Measurements from ENCODE around the gene BTBD3.

Gene BTBD3

DNA sequence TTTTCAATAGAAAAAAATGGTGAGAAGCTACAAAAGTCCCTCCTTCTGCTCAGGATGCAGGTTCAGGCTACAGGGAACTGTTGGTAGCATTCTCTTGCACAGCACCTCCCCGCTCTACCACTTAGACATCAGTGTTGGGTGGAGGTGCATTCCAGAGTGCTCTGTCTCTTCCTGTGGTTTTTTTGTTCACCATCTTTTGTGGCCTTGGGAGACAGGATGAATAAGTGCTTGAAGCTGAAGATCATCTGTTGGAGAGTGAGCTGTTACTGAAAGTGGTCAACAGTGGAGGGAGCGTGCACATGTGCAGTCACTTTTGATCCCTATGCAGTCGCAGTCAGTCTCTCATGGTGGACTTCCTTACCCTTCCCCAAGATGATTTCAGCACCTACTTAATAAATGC is 16.6 kb upstream of the BTBD3 start:
- Histone ChIP-seq H3K4me3 (ENCODE audit: low read length) (no peak overlapping the region), H2AFZ (ENCODE audit: low read depth, low read length) (no peak overlapping the region), H3K4me1 (ENCODE audit: insufficient read depth, low read length) (peaks cover 11% of the 10 kb centered on the region), H3K27me3 (ENCODE audit: insufficient read depth, low read length) (no peaks in the 10 kb centered on the region), H3K9me3 (ENCODE audit: low read length) (peaks cover 5% of the 10 kb centered on the region), H3K36me3 (ENCODE audit: insufficient read depth, low read length) (peaks cover 2% of the 10 kb centered on the region)

DNA sequence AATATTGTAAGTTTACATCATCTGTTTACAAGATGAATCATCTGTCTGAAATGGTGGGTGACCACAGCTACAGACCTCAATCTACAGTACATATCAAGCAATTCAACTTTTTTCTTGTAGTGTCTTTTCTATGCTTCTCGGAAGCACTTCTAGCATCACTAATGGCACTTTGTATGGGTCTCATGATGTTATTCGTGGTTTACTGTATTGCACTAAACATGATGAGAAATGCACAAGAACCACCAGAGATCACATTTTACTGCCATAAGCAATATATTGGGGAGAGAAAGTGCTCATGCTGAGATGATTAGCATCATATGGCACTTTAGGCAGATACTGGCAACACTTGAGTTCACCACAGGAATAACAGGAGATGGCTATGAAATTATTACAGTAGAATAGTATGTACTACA is 15.4 kb upstream of the BTBD3 start:
- Histone ChIP-seq H2AFZ (ENCODE audit: low read depth, low read length) (no peak overlapping the region), H3K36me3 (ENCODE audit: insufficient read depth, low read length) (peaks cover 2% of the 10 kb centered on the region), H3K9me3 (ENCODE audit: low read length) (peaks cover 5% of the 10 kb centered on the region), H3K4me3 (ENCODE audit: low read length) (no peak overlapping the region), H3K27me3 (ENCODE audit: insufficient read depth, low read length) (no peaks in the 10 kb centered on the region), H3K4me1 (ENCODE audit: insufficient read depth, low read length) (peaks cover 11% of the 10 kb centered on the region)

DNA sequence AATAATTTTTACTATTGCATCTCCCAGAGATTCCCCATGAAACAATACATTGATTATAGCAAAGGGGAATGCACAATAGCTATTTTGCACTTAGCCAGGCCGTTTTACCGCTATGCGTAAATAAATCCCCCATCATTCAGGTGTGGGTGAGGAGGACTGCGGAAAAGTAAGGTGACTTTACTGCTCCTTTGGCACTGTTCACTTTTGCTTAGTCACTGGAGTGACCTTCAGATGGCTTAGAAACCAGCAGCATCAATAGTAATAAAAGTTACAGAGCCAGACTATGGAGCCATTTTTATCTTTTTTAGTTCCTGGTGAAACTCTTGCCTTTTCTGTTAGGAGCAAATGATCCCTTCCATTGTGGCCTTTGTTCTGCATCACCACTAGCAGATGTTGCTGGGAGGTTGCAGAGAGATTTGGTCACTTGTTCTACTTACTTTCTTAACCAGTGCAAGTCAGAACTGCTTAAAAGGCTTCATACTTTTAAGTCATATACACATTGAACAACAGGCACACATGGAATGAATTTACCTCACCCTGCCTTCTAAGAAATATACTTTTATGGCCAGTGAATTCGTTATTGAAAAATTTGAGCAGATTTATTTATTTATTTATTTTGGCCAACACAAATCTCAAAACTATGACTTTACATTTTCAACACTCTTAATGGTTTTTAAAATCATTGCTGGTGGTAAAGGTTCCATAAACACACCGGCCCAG is 12.1 kb upstream of the BTBD3 start:
- Histone ChIP-seq H3K36me3 (ENCODE audit: insufficient read depth, low read length) (peaks cover 2% of the 10 kb centered on the region), H3K27me3 (ENCODE audit: insufficient read depth, low read length) (no peaks in the 10 kb centered on the region), H3K4me1 (ENCODE audit: insufficient read depth, low read length) (peaks cover 11% of the 10 kb centered on the region), H3K4me3 (ENCODE audit: low read length) (no peak overlapping the region), H2AFZ (ENCODE audit: low read depth, low read length) (no peak overlapping the region), H3K9me3 (ENCODE audit: low read length) (peaks cover 5% of the 10 kb centered on the region)

DNA sequence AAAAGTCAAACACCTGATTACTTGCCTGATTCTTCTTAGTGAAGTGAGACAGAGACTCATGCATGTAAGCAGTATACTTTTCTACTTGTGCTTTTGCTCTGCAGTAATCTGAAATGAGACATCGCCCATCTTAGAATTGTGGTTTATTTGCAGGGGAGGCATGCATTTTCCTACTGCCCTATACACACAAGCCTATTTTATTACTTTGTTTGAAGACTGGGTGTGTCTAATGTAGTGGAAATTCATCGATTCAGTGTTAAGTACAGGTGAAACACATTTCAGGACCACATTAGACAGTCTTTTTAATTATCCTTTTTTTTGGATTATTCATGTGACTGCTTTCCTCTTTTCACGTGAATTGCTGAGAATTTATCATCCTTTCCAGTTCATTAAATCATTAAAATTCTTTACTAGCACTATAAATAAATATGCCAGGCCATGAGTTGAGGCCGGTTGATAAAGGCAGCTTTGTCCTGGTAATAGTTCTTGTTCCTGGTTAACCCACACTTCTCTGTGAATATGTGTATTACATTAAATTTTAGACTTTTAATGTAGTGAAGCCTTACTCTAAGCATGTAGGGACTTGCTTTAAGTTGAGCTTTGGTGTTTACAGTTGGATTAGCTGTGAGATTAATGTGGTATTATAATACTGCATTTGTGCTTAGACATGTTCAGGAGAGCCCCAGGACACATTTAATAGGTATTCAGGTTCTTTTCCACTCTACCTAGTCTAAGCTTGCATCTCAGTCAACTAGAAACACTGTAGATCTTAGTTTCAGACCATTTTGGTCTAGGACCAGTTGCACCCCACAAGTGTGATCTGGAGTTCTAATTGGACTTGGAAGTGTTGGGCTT is 10.8 kb upstream of the BTBD3 start:
- Histone ChIP-seq H2AFZ (ENCODE audit: low read depth, low read length) (no peak overlapping the region), H3K36me3 (ENCODE audit: insufficient read depth, low read length) (no peaks in the 10 kb centered on the region)

DNA sequence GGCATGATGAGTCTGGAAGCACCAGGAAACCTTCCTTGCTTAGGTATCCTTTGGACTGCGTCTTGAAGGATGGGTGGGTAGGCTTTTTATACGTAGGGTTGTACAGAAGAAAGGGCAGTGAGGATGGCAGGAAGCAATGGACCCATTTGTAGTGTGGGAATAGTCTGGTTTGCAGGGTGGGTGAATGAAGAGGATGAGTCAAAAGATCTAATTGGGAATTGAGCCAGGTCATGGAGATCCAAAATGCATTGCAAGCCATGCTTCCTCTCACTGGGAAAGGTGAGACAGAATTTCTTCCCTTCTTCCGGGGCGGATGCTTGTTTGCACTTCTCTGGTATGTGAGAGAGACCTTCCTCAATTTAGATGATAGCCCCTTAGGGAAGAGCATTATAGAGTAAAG is 10.1 kb upstream of the BTBD3 start:
- peaks cover 11% of the 10 kb centered on the region for H3K4me1 ChIP-seq (ENCODE audit: insufficient read depth, low read length)

More for the DNA sequence above, 10.8 kb upstream of the BTBD3 start:
- Histone ChIP-seq H3K4me3 (ENCODE audit: low read length) (no peak overlapping the region), H3K27me3 (ENCODE audit: insufficient read depth, low read length) (no peaks in the 10 kb centered on the region), H3K4me1 (ENCODE audit: insufficient read depth, low read length) (peaks cover 11% of the 10 kb centered on the region), H3K9me3 (ENCODE audit: low read length) (peaks cover 2% of the 10 kb centered on the region)

DNA sequence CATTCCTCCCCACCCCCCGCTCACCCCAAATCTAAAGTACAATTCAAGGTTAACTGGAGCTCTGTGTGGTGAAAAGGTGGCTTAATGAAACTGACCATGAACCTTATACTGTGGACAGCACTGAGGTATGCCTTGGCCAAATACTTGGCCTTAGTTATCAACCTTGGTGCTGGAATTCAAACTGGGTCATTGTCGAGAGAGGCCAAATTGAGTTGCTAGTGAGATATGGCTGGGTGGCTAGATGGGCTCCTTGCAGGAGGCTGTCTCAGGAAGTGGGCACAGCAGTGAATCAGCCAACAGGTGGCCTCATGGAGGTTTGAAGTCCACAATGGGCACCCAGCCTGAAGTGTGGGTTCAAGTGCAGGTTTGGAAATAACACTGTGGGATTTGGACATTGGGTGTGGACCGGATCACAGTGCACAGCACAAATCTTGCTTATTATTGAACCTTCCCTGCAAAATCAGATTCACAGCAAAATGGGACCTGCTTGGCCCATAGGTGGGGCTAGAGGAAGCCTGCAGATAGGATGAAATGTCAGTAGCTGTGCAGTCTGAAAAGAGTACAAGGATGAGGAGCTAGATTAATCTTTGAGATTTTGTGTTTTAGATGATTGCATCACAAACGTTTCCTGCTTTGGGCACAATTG is 5.6 kb upstream of the BTBD3 start:
- H3K4me3 ChIP-seq (ENCODE audit: low read length), result no peak overlapping the region
- no peaks in the 10 kb centered on the region for H3K4me1 ChIP-seq (ENCODE audit: insufficient read depth, low read length)
- H2AFZ ChIP-seq (ENCODE audit: low read depth, low read length), result no peak overlapping the region
- no peaks in the 10 kb centered on the region for H3K36me3 ChIP-seq (ENCODE audit: insufficient read depth, low read length)
- no peaks in the 10 kb centered on the region for H3K27me3 ChIP-seq (ENCODE audit: insufficient read depth, low read length)
- no peaks in the 10 kb centered on the region for H3K9me3 ChIP-seq (ENCODE audit: low read length)

More for the DNA sequence above, 10.1 kb upstream of the BTBD3 start:
- no peak overlapping the region for H3K4me3 ChIP-seq (ENCODE audit: low read length)
- no peak overlapping the region for H2AFZ ChIP-seq (ENCODE audit: low read depth, low read length)
- H3K9me3 ChIP-seq (ENCODE audit: low read length), result peaks cover 2% of the 10 kb centered on the region
- no peaks in the 10 kb centered on the region for H3K27me3 ChIP-seq (ENCODE audit: insufficient read depth, low read length)
- H3K36me3 ChIP-seq (ENCODE audit: insufficient read depth, low read length), result no peaks in the 10 kb centered on the region

DNA sequence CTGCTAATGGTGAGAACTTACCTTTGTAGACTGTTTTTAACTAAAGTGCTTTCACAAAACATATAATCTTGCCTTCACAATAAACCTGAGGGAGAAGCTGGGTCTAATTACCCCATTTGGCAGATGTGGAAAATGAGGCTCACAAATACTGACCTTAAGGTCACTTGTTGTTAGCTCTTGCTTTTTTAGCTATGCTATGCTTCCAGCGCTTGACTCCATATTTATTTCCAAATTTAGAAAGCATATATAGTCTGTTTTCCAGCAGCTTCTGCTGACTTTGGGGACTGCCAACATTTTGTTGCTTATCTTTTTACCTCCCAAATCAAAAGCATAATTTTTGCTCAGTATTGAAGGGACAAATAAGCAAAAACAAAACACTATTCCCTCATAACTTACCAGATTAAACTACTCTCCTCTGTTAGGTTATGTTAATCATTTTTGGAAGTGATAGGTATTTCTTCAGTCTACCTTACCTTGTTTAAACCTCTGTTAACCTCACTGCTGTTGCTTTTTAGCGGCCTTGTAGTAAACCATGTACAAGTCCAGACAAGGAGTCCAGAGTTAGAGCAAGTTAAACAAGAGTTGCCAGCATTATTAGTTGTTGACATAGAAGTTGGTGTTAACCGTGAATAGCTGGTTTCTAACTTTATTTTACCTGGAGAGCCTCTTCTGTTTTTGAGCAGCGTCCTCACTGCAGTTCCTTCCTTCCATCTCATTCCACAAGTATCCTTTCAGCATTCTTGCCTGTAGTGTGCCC is 4.9 kb upstream of the BTBD3 start:
- Histone ChIP-seq H3K36me3 (ENCODE audit: insufficient read depth, low read length) (no peaks in the 10 kb centered on the region), H3K4me3 (ENCODE audit: low read length) (no peak overlapping the region), H3K9me3 (ENCODE audit: low read length) (no peaks in the 10 kb centered on the region), H3K27me3 (ENCODE audit: insufficient read depth, low read length) (no peaks in the 10 kb centered on the region), H3K4me1 (ENCODE audit: insufficient read depth, low read length) (no peaks in the 10 kb centered on the region), H2AFZ (ENCODE audit: low read depth, low read length) (no peak overlapping the region)

DNA sequence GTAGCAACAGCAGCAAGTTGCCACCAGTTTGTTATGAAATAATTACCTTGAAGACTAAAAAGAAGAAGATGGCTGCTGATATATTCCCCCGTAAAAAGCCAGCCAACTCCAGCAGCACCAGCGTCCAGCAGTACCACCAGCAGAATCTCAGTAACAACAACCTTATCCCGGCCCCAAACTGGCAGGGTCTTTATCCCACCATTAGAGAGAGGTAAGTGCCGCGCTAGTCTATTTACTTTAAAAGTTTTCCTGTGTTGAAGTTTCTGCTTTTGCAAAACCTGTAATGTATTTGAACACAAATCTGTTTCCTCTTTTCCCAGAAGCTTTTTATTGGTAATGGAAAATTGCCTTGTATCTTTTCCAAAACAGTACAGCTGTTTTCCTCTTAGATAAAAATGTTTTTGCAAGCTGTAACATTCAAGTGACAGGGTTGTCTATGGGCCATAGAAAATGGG is 725 bp downstream of the BTBD3 start:
- Histone ChIP-seq H3K36me3 (ENCODE audit: insufficient read depth, low read length) (peaks cover 21% of the 10 kb centered on the region), H3K9me3 (ENCODE audit: low read length) (no peaks in the 10 kb centered on the region), H2AFZ (ENCODE audit: low read depth, low read length) (no peak overlapping the region), H3K4me3 (ENCODE audit: low read length) (no peak overlapping the region), H3K4me1 (ENCODE audit: insufficient read depth, low read length) (peaks cover 13% of the 10 kb centered on the region), H3K27me3 (ENCODE audit: insufficient read depth, low read length) (no peaks in the 10 kb centered on the region)

DNA sequence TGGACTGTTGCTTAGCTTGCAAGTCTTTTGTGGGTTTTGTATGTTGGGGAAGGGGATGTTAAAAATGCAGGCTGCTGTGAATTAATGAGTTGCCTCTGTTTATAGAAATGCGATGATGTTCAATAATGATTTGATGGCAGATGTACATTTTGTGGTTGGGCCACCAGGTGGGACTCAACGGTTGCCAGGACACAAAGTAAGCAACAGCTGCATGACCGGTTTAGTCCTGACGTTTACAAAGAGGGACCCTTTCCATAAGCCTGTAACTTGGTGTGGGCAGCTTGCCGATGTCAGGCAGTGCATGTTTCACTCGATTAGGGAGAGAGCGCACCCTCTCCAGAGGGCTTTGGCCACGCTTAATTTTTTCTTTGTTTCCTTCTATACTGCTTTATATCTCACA is 1.3 kb downstream of the BTBD3 start:
- no peaks in the 10 kb centered on the region for H3K27me3 ChIP-seq (ENCODE audit: insufficient read depth, low read length)
- H3K4me3 ChIP-seq (ENCODE audit: low read length), result no peak overlapping the region
- no peak overlapping the region for H2AFZ ChIP-seq (ENCODE audit: low read depth, low read length)
- no peaks in the 10 kb centered on the region for H3K9me3 ChIP-seq (ENCODE audit: low read length)
- H3K36me3 ChIP-seq (ENCODE audit: insufficient read depth, low read length), result peaks cover 26% of the 10 kb centered on the region
- peaks cover 13% of the 10 kb centered on the region for H3K4me1 ChIP-seq (ENCODE audit: insufficient read depth, low read length)

DNA sequence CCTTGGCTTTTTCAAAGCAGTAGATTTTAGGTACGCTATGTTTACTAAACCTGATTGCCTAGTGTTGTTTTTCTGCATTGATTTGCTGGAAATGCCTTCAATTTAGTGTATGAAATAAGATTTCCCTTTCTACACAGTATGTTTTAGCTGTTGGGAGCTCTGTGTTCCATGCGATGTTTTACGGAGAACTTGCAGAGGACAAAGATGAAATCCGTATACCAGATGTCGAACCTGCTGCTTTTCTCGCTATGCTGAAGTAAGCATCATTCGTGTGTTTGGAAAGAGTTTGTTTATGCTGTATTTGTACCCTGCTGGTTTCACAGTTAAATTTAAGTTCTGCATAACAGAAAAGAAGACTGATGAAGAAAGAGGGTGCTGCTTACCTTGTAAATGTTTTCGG is 1.9 kb downstream of the BTBD3 start:
- Histone ChIP-seq H3K4me1 (ENCODE audit: insufficient read depth, low read length) (peaks cover 13% of the 10 kb centered on the region), H3K36me3 (ENCODE audit: insufficient read depth, low read length) (peaks cover 26% of the 10 kb centered on the region), H3K27me3 (ENCODE audit: insufficient read depth, low read length) (no peaks in the 10 kb centered on the region), H3K9me3 (ENCODE audit: low read length) (no peaks in the 10 kb centered on the region), H2AFZ (ENCODE audit: low read depth, low read length) (no peak overlapping the region), H3K4me3 (ENCODE audit: low read length) (no peak overlapping the region)

DNA sequence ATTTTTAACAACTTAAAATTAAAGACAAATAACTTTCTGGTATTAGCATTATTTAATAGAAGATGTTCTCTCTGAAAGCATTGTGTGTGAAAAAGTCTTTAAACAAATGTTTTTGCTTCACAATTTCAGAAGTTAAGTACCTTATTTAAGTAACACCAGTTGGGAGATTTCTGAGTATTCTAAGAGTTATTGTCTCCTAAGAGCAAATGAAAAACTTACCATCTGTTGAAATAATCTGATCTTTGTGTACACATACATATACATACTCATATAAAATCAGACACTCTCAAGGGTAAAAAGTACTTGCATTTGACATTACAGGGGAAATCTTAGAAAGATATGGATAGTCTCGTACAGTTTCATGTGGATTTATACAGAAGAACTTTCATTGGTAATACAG is 2.4 kb downstream of the BTBD3 start:
- Histone ChIP-seq H3K27me3 (ENCODE audit: insufficient read depth, low read length) (no peaks in the 10 kb centered on the region), H3K4me1 (ENCODE audit: insufficient read depth, low read length) (peaks cover 13% of the 10 kb centered on the region), H3K36me3 (ENCODE audit: insufficient read depth, low read length) (peaks cover 26% of the 10 kb centered on the region), H3K9me3 (ENCODE audit: low read length) (no peaks in the 10 kb centered on the region), H3K4me3 (ENCODE audit: low read length) (no peak overlapping the region), H2AFZ (ENCODE audit: low read depth, low read length) (no peak overlapping the region)

DNA sequence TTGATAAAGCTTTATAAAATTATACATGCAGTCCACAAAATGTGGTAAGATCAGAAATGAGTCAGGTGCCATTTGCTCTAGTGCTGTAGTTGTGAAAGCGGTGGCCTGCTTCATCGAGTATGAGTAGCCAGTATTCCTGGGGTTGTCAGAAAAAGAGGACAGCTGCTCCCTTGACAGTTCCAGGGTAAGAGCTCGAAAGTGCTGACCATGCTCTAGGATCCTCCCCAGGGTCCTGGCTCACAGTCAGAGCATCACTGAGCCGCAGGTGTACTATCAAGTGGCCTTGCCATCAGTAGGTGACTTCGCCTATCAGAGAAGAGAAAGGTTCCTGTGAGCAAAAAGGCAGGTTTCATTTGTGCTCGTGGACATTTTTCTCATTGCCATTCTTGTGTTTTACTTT is 3.6 kb downstream of the BTBD3 start:
- H3K27me3 ChIP-seq (ENCODE audit: insufficient read depth, low read length), result no peaks in the 10 kb centered on the region
- H3K36me3 ChIP-seq (ENCODE audit: insufficient read depth, low read length), result peaks cover 26% of the 10 kb centered on the region
- H3K4me3 ChIP-seq (ENCODE audit: low read length), result no peak overlapping the region
- peaks cover 13% of the 10 kb centered on the region for H3K4me1 ChIP-seq (ENCODE audit: insufficient read depth, low read length)
- H3K9me3 ChIP-seq (ENCODE audit: low read length), result no peaks in the 10 kb centered on the region
- H2AFZ ChIP-seq (ENCODE audit: low read depth, low read length), result no peak overlapping the region

Data from neuron (in vitro differentiated cells).